Activated CD4-positive, alpha-beta memory T cell treated with anti-CD3 and anti-CD28 coated beads for 36 hours (primary cell): ENCODE measurements around the gene HSPB1. TPM values are rescaled to one million over a fixed set of nuclear protein-coding genes. Genes with fewer than 3 reads are reported as not detected.
"Not testable (repeated sequence)": the region's sequence is repeated elsewhere in the genome, so short reads cannot be mapped to it uniquely, and the experiment has no call there.

ENCODE experiments used
- CTCF ChIA-PET: fragments of 350-600 bp; sonication (Branson Sonifier 250); formaldehyde crosslinking; loops from one replicate; lab custom pipeline; 2021; ENCODE audit warnings: antibody characterized with exemption, inconsistent platforms; lab: Charles Lee
- POLR2A ChIA-PET: fragments of 350-600 bp; sonication (Branson Sonifier 250); formaldehyde crosslinking; loops from one replicate; lab custom pipeline; 2021; ENCODE audit warnings: antibody characterized with exemption; lab: Charles Lee
- DNase-seq: peaks from one replicate; pipeline ENCODE4 v3.0.0-alpha.2; 2020
- H3K27ac Mint-ChIP-seq: one replicate; pipeline ENCODE4 v1.8.0; 2021; ENCODE audit warnings: mixed read lengths
- H3K27me3 Mint-ChIP-seq: one replicate; pipeline ENCODE4 v1.8.0; 2021; ENCODE audit warnings: mixed read lengths
- H3K36me3 Mint-ChIP-seq: one replicate; pipeline ENCODE4 v1.8.0; 2021; ENCODE audit warnings: mixed read lengths
- H3K4me1 Mint-ChIP-seq: one replicate; pipeline ENCODE4 v1.8.0; 2021; ENCODE audit warnings: low read depth, mixed read lengths
- H3K4me3 Mint-ChIP-seq: one replicate; pipeline ENCODE4 v1.8.0; 2021; ENCODE audit warnings: mild to moderate bottlenecking, mixed read lengths
- H3K9me3 Mint-ChIP-seq: one replicate; pipeline ENCODE4 v1.8.0; 2021; ENCODE audit warnings: mixed read lengths
- intact Hi-C: fragments of 100-400 bp; cut with micrococcal nuclease; formaldehyde crosslinking; loops from one replicate; pipeline ENCODE4 v1.15.1; 2023
- total RNA-seq, 2 experiments: library from RNA; stranded (reverse); gene quantifications; one replicate each; pipeline ENCODE4 v1.2.3, GENCODE V29; 2021

The HSPB1 gene
- total RNA-seq, 2 experiments from 2014 or later: 119 to 127 TPM

DNA sequence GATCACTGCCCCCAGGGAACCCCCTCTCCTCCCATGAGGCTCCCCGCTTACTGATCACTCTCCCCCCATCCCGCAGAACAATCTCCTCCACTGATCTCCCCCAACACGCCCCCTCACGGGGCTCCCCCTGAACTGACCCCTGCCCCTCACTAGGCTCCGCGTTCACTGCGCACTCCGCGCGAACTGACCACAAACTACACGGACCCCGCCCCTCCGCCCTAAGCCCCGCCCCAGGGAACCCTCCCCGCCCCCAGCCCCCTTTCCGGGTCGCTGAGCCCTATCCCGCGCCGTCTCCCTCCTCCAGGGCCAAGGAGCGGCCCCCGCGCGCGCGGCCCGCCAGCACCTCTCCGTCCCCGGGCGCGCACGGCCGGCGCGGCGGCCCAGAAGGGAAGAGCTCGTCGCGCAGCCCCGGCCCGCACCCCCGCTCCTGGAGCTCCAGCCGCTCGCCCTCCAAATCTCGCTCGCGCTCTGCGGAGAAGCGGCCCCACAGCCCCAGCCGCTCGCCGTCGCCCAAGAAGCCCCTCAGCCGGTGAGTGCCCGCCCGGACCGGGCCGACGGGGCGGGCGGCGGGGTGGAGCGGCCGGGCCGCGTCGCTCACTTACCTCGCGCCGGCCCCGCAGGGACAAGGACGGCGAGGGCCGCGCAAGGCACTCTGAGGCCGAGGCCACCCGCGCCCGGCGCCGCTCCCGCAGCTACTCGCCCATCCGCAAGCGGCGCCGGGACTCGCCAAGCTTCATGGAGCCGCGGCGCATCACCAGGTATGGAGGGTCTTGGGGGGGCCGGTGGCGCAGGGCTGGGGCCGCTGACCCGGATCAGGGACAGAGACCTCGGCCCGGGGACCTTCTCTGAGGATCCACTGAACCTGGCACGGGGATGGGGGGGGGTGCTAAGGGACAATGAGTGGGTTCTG lies 19.9 kb upstream of the HSPB1 start:
- H3K27me3 Mint-ChIP-seq: peaks cover 30% of the 10 kb centered on the region
- no peaks in the 10 kb centered on the region for H3K36me3 Mint-ChIP-seq
- ChIA-PET POLR2A (no interaction called here), CTCF (interaction anchor here (1.2 to 2.6 kb wide), 4 partner anchors 9 to 106 kb away, joined by 3 to 17 read pairs (median 6); no protein-coding TSS in a partner anchor)
- peak overlapping the region; percentile 46 for H3K4me3 Mint-ChIP-seq
- H3K27ac Mint-ChIP-seq: no peak overlapping the region
- intact Hi-C loops: loop anchor here (5.0 kb wide), 1 partner anchor 35 kb away; no protein-coding TSS in a partner anchor
- H3K9me3 Mint-ChIP-seq: no peaks in the 10 kb centered on the region
- no peak for DNase-seq
- peaks cover 6% of the 10 kb centered on the region for H3K4me1 Mint-ChIP-seq

GRCh38 chr7:76283254-76284159 lies 19.0 kb upstream of the HSPB1 start:
- Mint-ChIP-seq H3K27ac (no peak overlapping the region), H3K36me3 (no peaks in the 10 kb centered on the region), H3K27me3 (peaks cover 27% of the 10 kb centered on the region), H3K4me3 (no peak overlapping the region), H3K9me3 (no peaks in the 10 kb centered on the region), H3K4me1 (peaks cover 6% of the 10 kb centered on the region)
- ChIA-PET CTCF (interaction anchor here (1.2 to 2.6 kb wide), 4 partner anchors 8 to 107 kb away, joined by 3 to 17 read pairs (median 6); no protein-coding TSS in a partner anchor), POLR2A (no interaction called here)
- intact Hi-C loops: loop anchor here (5.0 kb wide), 1 partner anchor 34 kb away; no protein-coding TSS in a partner anchor
- no peak for DNase-seq

GRCh38 chr7:76285604-76286374 lies 16.7 kb upstream of the HSPB1 start:
- Mint-ChIP-seq H3K9me3 (no peaks in the 10 kb centered on the region), H3K27ac (no peak overlapping the region), H3K4me1 (peaks cover 5% of the 10 kb centered on the region), H3K27me3 (peaks cover 20% of the 10 kb centered on the region), H3K36me3 (no peaks in the 10 kb centered on the region), H3K4me3 (no peak overlapping the region)
- intact Hi-C loops: no loop called here
- CTCF ChIA-PET: interaction anchor here (1.7 kb wide), 1 partner anchor 28 kb away, joined by 11 read pairs; no protein-coding TSS in a partner anchor
- POLR2A ChIA-PET: interaction anchor here (0.7 kb wide), 1 partner anchor 33 kb away, joined by 3 read pairs; no protein-coding TSS in a partner anchor
- no peak for DNase-seq

DNA sequence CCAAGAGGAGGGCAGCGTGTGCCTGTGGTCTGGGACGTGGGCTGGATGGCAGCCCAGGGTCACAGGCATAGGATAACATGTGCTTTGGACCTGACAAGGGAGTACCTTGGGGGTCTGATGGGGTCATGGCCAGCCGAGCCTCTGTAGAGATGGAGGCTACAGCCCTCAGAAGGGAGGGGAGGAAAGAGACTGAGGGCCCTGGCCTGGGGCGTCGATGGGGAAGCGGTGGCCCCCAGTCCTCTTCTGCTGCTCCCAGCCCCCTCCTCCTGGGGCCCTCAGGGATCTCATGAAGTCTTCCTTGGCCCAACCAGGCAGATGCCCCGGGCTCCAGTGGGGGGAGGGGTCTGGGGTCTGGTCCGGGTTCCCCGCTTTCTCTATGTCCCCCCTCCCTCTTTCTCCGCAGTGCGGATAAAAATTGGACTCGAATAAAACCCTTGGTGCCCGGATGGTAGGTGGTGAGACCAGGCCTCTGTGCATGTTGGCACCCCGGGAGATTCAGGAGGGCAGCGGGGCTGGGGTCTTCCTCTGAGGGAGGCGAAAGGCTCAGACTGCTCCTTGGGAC lies 15.6 kb upstream of the HSPB1 start:
- Mint-ChIP-seq H3K27me3 (peaks cover 15% of the 10 kb centered on the region), H3K9me3 (no peaks in the 10 kb centered on the region), H3K27ac (no peak overlapping the region), H3K4me1 (peaks cover 10% of the 10 kb centered on the region), H3K4me3 (no peak overlapping the region), H3K36me3 (no peaks in the 10 kb centered on the region)
- POLR2A ChIA-PET: no interaction called here
- CTCF ChIA-PET: interaction anchor here (1.0 to 1.7 kb wide), 2 partner anchors 11 to 27 kb away, joined by 3 to 11 read pairs; no protein-coding TSS in a partner anchor
- no peak for DNase-seq
- intact Hi-C loops: no loop called here

- not testable (repeated sequence) for DNase-seq, H3K36me3 Mint-ChIP-seq, H3K9me3 Mint-ChIP-seq, H3K4me1 Mint-ChIP-seq, H3K27me3 Mint-ChIP-seq
- ChIA-PET CTCF (interaction anchor here (0.6 to 2.7 kb wide), 27 partner anchors 8 to 449 kb away, joined by 3 to 43 read pairs (median 4); partner anchors contain the start of genes HSPB1 and ZP3), POLR2A (interaction anchor here (0.7 to 1.2 kb wide), 4 partner anchors 12 to 27 kb away, joined by 3 to 6 read pairs (median 4); partner anchors contain the start of gene HSPB1)
- peak overlapping the region; percentile 61 for H3K27ac Mint-ChIP-seq
- peak overlapping the region; percentile 0 for H3K4me3 Mint-ChIP-seq
- intact Hi-C loops: loop anchor here (1.0 to 2.0 kb wide), 5 partner anchors 11 to 112 kb away; partner anchors contain the start of gene HSPB1
Measured at GRCh38 chr7:76290847-76291350, 11.6 kb upstream of the HSPB1 start.

GRCh38 chr7:76291351-76292212 lies 10.9 kb upstream of the HSPB1 start:
- peak overlapping the region; percentile 61 for H3K27ac Mint-ChIP-seq

DNA sequence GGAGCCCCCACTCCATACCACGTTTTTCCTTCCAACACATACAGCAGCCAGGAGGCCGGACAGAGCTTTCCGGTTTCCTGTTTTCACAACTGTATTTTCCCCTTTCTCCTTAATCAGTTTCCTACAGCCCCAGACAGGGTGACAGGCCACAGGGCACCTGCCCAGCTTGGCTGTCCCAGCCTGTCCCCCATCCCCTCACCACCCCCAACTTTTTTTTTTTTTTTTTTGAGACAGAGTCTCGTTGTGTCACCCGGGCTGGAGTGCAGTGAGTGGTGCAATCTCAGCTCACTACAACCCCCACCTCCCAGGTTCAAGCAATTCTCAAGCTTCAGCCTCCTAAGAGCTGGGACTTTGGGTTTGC lies 10.3 kb upstream of the HSPB1 start:
- CTCF ChIA-PET: interaction anchor here (0.7 to 2.7 kb wide), 10 partner anchors 10 to 114 kb away, joined by 3 to 43 read pairs (median 8); no protein-coding TSS in a partner anchor
- POLR2A ChIA-PET: no interaction called here
- intact Hi-C loops: no loop called here

More at GRCh38 chr7:76291351-76292212, 10.9 kb upstream of the HSPB1 start:
- H3K27me3 Mint-ChIP-seq: no peaks in the 10 kb centered on the region
- H3K36me3 Mint-ChIP-seq: no peaks in the 10 kb centered on the region
- ChIA-PET POLR2A (interaction anchor here (0.7 to 1.2 kb wide), 4 partner anchors 11 to 26 kb away, joined by 3 to 6 read pairs (median 4); partner anchors contain the start of gene HSPB1), CTCF (interaction anchor here (0.6 to 2.7 kb wide), 29 partner anchors 9 to 449 kb away, joined by 3 to 43 read pairs (median 5); partner anchors contain the start of genes HSPB1 and ZP3)
- peaks cover 10% of the 10 kb centered on the region for H3K4me1 Mint-ChIP-seq
- intact Hi-C loops: loop anchor here (1.0 to 2.0 kb wide), 5 partner anchors 11 to 113 kb away; partner anchors contain the start of gene HSPB1
- H3K9me3 Mint-ChIP-seq: no peaks in the 10 kb centered on the region
- H3K4me3 Mint-ChIP-seq: peak overlapping the region; percentile 0
- peak; percentile 96 for DNase-seq

GRCh38 chr7:76292911-76293310 lies 9.6 kb upstream of the HSPB1 start:
- H3K36me3 Mint-ChIP-seq, H3K27ac Mint-ChIP-seq, DNase-seq, intact Hi-C loops, H3K4me3 Mint-ChIP-seq, H3K9me3 Mint-ChIP-seq, H3K27me3 Mint-ChIP-seq, POLR2A ChIA-PET, H3K4me1 Mint-ChIP-seq: not testable (repeated sequence)
- CTCF ChIA-PET: interaction anchor here (0.7 to 2.7 kb wide), 8 partner anchors 9 to 114 kb away, joined by 3 to 43 read pairs (median 12); no protein-coding TSS in a partner anchor

More for the DNA sequence above, 10.3 kb upstream of the HSPB1 start:
- Mint-ChIP-seq H3K4me1 (peaks cover 10% of the 10 kb centered on the region), H3K9me3 (no peaks in the 10 kb centered on the region), H3K27ac (no peak overlapping the region), H3K27me3 (no peaks in the 10 kb centered on the region), H3K4me3 (no peak overlapping the region), H3K36me3 (no peaks in the 10 kb centered on the region)
- DNase-seq: no peak

GRCh38 chr7:76293407-76293901 lies 9.0 kb upstream of the HSPB1 start:
- H3K36me3 Mint-ChIP-seq: no peaks in the 10 kb centered on the region
- ChIA-PET POLR2A (no interaction called here), CTCF (interaction anchor here (0.7 to 1.3 kb wide), 2 partner anchors 9 to 21 kb away, joined by 3 to 4 read pairs; partner anchors contain the start of gene HSPB1)
- intact Hi-C loops: no loop called here
- H3K4me3 Mint-ChIP-seq: no peak overlapping the region
- peaks cover 10% of the 10 kb centered on the region for H3K4me1 Mint-ChIP-seq
- DNase-seq: no peak
- no peaks in the 10 kb centered on the region for H3K9me3 Mint-ChIP-seq
- no peak overlapping the region for H3K27ac Mint-ChIP-seq
- no peaks in the 10 kb centered on the region for H3K27me3 Mint-ChIP-seq
